ENCODE measurements around the gene HERC4.
"Not testable (repeated sequence)": the region's sequence is repeated elsewhere in the genome, so short reads cannot be mapped to it uniquely, and the experiment has no call there.

The HERC4 gene

GRCh38 chr10:67914777-67915340 lies 160.2 kb downstream of the HERC4 start:
- H3K36me3 ChIP-seq, result peaks cover 87% of the 10 kb centered on the region
- no peak overlapping the region for H3K27ac ChIP-seq
- H3K27me3 ChIP-seq, result no peaks in the 10 kb centered on the region
- no peak overlapping the region for H3K4me3 ChIP-seq
- H3K9me3 ChIP-seq, result no peaks in the 10 kb centered on the region
- H3K4me1 ChIP-seq, result no peaks in the 10 kb centered on the region
- H3K4me2 ChIP-seq, result no peak overlapping the region
- TF ChIP-seq Cebpa-rat (IDR thresholded peaks at IDR 0.05), result no peak
- no peak overlapping the region for H3K9ac ChIP-seq
- H4K20me1 ChIP-seq, result peaks cover 49% of the 10 kb centered on the region

GRCh38 chr10:67912331-67912946 lies 162.6 kb downstream of the HERC4 start:
- Histone ChIP-seq H3K9me3 (no peaks in the 10 kb centered on the region), H3K27me3 (no peaks in the 10 kb centered on the region), H3K4me1 (no peaks in the 10 kb centered on the region), H3K4me2 (no peak overlapping the region), H3K9ac (no peak overlapping the region), H3K27ac (no peak overlapping the region), H3K36me3 (peaks cover 94% of the 10 kb centered on the region), H4K20me1 (peaks cover 42% of the 10 kb centered on the region), H3K4me3 (no peak overlapping the region)
- TF ChIP-seq Cebpa-rat (IDR thresholded peaks at IDR 0.05), result no peak

- peaks cover 66% of the 10 kb centered on the region for H4K20me1 ChIP-seq
- peaks cover 96% of the 10 kb centered on the region for H3K36me3 ChIP-seq
- no peaks in the 10 kb centered on the region for H3K9me3 ChIP-seq
- H3K27me3 ChIP-seq, result no peaks in the 10 kb centered on the region
- no peak overlapping the region for H3K4me3 ChIP-seq
- no peak overlapping the region for H3K9ac ChIP-seq
- no peak overlapping the region for H3K27ac ChIP-seq
- no peak for TF ChIP-seq Cebpa-rat (IDR thresholded peaks at IDR 0.05)
- H3K4me1 ChIP-seq, result no peaks in the 10 kb centered on the region
- no peak overlapping the region for H3K4me2 ChIP-seq
Measured at GRCh38 chr10:67903581-67903980, 171.5 kb downstream of the HERC4 start.

- H3K4me1 ChIP-seq, result no peaks in the 10 kb centered on the region
- H3K4me3 ChIP-seq, result no peak overlapping the region
- peaks cover 96% of the 10 kb centered on the region for H3K36me3 ChIP-seq
- no peaks in the 10 kb centered on the region for H3K27me3 ChIP-seq
- no peaks in the 10 kb centered on the region for H3K9me3 ChIP-seq
- H3K4me2 ChIP-seq, result no peak overlapping the region
- no peak for TF ChIP-seq Cebpa-rat (IDR thresholded peaks at IDR 0.05)
- peaks cover 77% of the 10 kb centered on the region for H4K20me1 ChIP-seq
- no peak overlapping the region for H3K9ac ChIP-seq
- no peak overlapping the region for H3K27ac ChIP-seq
Measured at GRCh38 chr10:67893637-67894036, 181.4 kb downstream of the HERC4 start.

DNA sequence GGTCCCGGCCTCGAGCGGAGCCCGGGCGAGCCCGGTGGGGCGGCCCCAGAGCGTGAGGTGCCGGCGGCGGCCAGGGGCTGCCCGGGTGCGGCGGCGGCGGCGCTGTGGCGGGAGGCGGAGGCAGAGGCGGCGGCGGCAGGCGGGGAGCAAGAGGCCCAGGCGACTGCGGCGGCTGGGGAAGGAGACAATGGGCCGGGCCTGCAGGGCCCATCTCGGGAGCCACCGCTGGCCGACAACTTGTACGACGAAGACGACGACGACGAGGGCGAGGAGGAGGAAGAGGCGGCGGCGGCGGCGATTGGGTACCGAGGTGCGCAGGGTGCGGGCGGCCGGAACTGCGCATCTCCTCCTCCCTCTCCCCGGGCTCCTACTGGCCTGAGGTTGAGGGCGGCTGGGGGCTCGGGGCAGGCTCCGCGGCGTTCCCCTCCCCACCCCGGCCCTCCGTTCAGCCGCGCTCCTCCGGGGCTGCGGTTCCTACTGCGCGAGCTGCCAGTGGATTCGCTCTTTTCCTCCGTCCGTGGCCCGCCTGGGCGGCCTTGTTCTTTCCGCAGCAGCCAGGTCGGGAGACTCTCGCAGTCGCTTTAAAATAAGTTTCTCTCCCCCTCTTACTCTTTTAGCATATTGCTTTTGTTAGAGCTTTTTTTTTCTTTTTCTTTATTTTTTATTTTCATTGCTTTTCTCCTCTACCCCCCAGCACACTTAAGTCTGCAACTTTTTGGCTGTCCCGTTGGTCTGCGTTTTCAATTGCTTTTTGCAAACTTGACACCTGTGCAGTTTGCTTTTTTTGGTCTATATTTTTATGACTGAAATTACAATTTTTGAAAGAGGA lies 190.0 kb downstream of the HERC4 start:
- H3K4me3 ChIP-seq, result peak overlapping the region; percentile 83
- H3K9ac ChIP-seq, result peak overlapping the region; percentile 98
- no peak for TF ChIP-seq Cebpa-rat (IDR thresholded peaks at IDR 0.05)
- H4K20me1 ChIP-seq, result peaks cover 28% of the 10 kb centered on the region
- no peaks in the 10 kb centered on the region for H3K27me3 ChIP-seq
- H3K9me3 ChIP-seq, result no peaks in the 10 kb centered on the region
- peak overlapping the region; percentile 85 for H3K4me2 ChIP-seq
- peaks cover 34% of the 10 kb centered on the region for H3K36me3 ChIP-seq
- peak overlapping the region; percentile 99 for H3K27ac ChIP-seq
- H3K4me1 ChIP-seq, result peaks cover 23% of the 10 kb centered on the region

GRCh38 chr10:67884313-67884841 lies 190.7 kb downstream of the HERC4 start, which contains the start of gene SIRT1:
TSS of gene SIRT1 (plus strand) at chr10:67884656. CDS start at chr10:67884722, 66 bp downstream.
- H4K20me1 ChIP-seq, result peaks cover 28% of the 10 kb centered on the region
- H3K9ac ChIP-seq, result peak within 1 kb of the TSS; percentile 98
- H3K4me2 ChIP-seq, result peak within 1 kb of the TSS; percentile 90
- peak within 1 kb of the TSS; percentile 83 for H3K4me3 ChIP-seq
- H3K9me3 ChIP-seq, result no peaks in the 10 kb centered on the region
- no peak for TF ChIP-seq Cebpa-rat (IDR thresholded peaks at IDR 0.05)
- peak within 1 kb of the TSS; percentile 99 for H3K27ac ChIP-seq
- no peaks in the 10 kb centered on the region for H3K27me3 ChIP-seq
- peaks cover 23% of the 10 kb centered on the region for H3K4me1 ChIP-seq
- peaks cover 27% of the 10 kb centered on the region for H3K36me3 ChIP-seq

DNA sequence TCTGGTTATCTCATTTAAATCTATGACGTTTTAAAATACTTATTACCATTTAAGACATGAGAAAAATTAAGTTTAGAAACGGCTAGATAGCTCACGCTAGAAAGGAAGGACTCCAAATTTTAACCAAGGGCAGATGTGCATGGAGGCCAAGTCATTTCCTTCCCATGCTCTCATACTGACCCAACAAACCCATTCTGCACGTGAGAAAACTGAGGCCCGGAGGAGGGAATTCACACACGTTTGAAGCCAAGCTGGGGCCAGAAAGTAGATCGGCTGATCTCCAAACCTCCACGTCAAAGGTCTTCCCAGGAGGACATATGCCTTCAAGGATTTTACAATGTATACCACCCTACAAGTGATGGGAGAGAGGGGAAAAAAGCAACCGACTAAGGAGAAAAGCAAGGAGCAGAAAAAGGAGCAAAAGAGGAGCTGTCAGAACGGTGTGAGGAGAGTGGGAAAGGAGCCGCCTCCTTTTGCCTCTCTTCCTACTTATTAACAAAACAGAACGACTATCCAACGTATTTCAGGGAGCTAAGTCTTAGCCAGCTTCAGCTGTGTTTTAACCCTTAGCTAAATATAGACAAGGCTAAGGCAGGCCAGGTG lies 191.3 kb downstream of the HERC4 start:
- no peaks in the 10 kb centered on the region for H3K9me3 ChIP-seq
- H3K27me3 ChIP-seq, result no peaks in the 10 kb centered on the region
- H3K27ac ChIP-seq, result peak overlapping the region; percentile 99
- H4K20me1 ChIP-seq, result peaks cover 28% of the 10 kb centered on the region
- no peak for TF ChIP-seq Cebpa-rat (IDR thresholded peaks at IDR 0.05)
- peak overlapping the region; percentile 90 for H3K4me2 ChIP-seq
- peaks cover 23% of the 10 kb centered on the region for H3K4me1 ChIP-seq
- H3K9ac ChIP-seq, result peak overlapping the region; percentile 98
- H3K36me3 ChIP-seq, result peaks cover 21% of the 10 kb centered on the region
- H3K4me3 ChIP-seq, result peak overlapping the region; percentile 83

DNA sequence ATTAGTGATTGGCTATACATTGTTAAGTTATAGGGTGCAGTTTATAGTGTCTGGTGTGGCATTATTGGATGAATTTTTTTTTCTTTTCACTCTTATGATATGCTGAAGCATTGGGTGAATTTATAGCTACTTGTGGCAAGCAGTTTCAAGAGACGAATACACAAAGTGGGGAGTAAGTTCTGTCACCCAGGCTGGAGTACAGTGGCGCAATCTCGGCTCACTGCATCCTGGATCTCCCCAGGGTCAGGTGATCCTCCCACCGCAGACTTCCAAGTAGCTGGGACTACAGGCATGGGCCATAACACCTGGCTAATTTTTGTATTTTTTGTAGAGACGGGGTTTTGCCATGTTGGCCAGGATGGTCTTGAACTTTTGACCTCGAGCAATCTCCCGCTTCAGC lies 196.9 kb downstream of the HERC4 start:
- no peak overlapping the region for H3K9ac ChIP-seq
- H3K4me3 ChIP-seq, result no peak overlapping the region
- no peak overlapping the region for H3K4me2 ChIP-seq
- no peaks in the 10 kb centered on the region for H4K20me1 ChIP-seq
- H3K36me3 ChIP-seq, result no peaks in the 10 kb centered on the region
- H3K27ac ChIP-seq, result no peak overlapping the region
- TF ChIP-seq Cebpa-rat (IDR thresholded peaks at IDR 0.05), result no peak
- no peaks in the 10 kb centered on the region for H3K4me1 ChIP-seq
- no peaks in the 10 kb centered on the region for H3K27me3 ChIP-seq
- H3K9me3 ChIP-seq, result no peaks in the 10 kb centered on the region

DNA sequence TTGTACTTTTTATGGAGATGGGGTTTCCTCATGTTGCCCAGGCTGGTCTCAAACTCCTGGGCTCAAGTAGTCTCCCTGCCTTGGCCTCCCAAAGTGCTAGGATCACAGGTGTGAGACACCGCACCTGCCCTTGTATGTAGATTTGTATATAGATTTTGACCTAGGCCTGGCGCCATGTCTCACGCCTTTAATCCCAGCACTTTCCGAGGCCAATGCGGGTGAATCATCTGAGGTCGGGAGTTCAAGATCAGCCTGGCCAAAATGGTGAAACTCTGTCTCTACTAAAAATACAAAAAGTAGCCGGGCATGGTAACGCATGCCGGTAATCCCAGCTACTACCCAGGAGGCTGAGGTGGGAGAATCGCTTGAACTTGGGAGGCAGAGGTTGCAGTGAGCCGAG lies 197.7 kb downstream of the HERC4 start:
- not testable (repeated sequence) for H4K20me1 ChIP-seq, H3K9ac ChIP-seq, H3K4me1 ChIP-seq, H3K4me2 ChIP-seq, H3K9me3 ChIP-seq, H3K4me3 ChIP-seq, H3K27ac ChIP-seq, H3K27me3 ChIP-seq, H3K36me3 ChIP-seq
